HG02588 (cell line): ENCODE measurements around the gene DDTL.
"Not testable (repeated sequence)": the region's sequence is repeated elsewhere in the genome, so short reads cannot be mapped to it uniquely, and the experiment has no call there.

Source experiments
- ATAC-seq: cut with Tn5 transposase; IDR thresholded peaks from one replicate; pipeline ENCODE4 v1.9.1; 2021; ENCODE audit warnings: mild to moderate bottlenecking, moderate library complexity; ENCODE audit not compliant: unreplicated experiment

The DDTL gene

GRCh38 chr22:23969071-23969470 is 2.4 kb downstream of the DDTL start:
- no peak for ATAC-seq

- ATAC-seq: no peak
These were observed 3.5 kb downstream of the DDTL start for GRCh38 chr22:23970201-23970641.

- no peak for ATAC-seq
These were observed 4.3 kb downstream of the DDTL start for GRCh38 chr22:23970816-23971486.

GRCh38 chr22:23971927-23972326 is 5.2 kb downstream of the DDTL start:
- not testable (repeated sequence) for ATAC-seq

GRCh38 chr22:23974345-23974744 is 7.7 kb downstream of the DDTL start, which contains the start of gene DDT:
Gene DDT, minus strand, starts transcription at chr22:23974441. Its CDS starts 27 bp downstream, at chr22:23974414.
- ATAC-seq: peak; percentile 92

- not testable (repeated sequence) for ATAC-seq
These were observed 8.2 kb downstream of the DDTL start for GRCh38 chr22:23974836-23975352.

GRCh38 chr22:23977304-23977703 is 10.6 kb downstream of the DDTL start:
- not testable (repeated sequence) for ATAC-seq

GRCh38 chr22:23979557-23980240 is 13.0 kb downstream of the DDTL start, which contains the start of gene GSTT2:
Gene GSTT2, plus strand, starts transcription at chr22:23980134.
- not testable (repeated sequence) for ATAC-seq

- ATAC-seq: not testable (repeated sequence)
These were observed 13.9 kb downstream of the DDTL start for GRCh38 chr22:23980567-23980966.

- no peak for ATAC-seq
These were observed 17.7 kb downstream of the DDTL start for GRCh38 chr22:23984430-23984829.

GRCh38 chr22:23986089-23986488 is 19.4 kb downstream of the DDTL start:
- ATAC-seq: not testable (repeated sequence)

- not testable (repeated sequence) for ATAC-seq
These were observed 20.0 kb downstream of the DDTL start for GRCh38 chr22:23986538-23987178.

- ATAC-seq: not testable (repeated sequence)
These were observed 23.0 kb downstream of the DDTL start for GRCh38 chr22:23989583-23990244.

GRCh38 chr22:23993080-23993479 is 26.4 kb downstream of the DDTL start:
- not testable (repeated sequence) for ATAC-seq

- not testable (repeated sequence) for ATAC-seq
These were observed 27.0 kb downstream of the DDTL start for GRCh38 chr22:23993581-23994177.

- ATAC-seq: no peak
These were observed 30.4 kb downstream of the DDTL start for GRCh38 chr22:23997092-23997491.

GRCh38 chr22:23999779-24000178 is 33.1 kb downstream of the DDTL start:
- ATAC-seq: not testable (repeated sequence)

- no peak for ATAC-seq
These were observed 34.6 kb downstream of the DDTL start for GRCh38 chr22:24001314-24001713.

GRCh38 chr22:24002272-24002671 is 35.6 kb downstream of the DDTL start:
- ATAC-seq: no peak

- ATAC-seq: no peak
These were observed 36.2 kb downstream of the DDTL start for GRCh38 chr22:24002851-24003250.
